Transverse colon (tissue), 3 donors: Measurements from ENCODE around the gene FAM83G.
"Not testable (repeated sequence)": the region's sequence is repeated elsewhere in the genome, so short reads cannot be mapped to it uniquely, and the experiment has no call there.

ENCODE experiments used
- CTCF ChIP-seq, 5 experiments: fragments of 200-600 bp in 3 of 5; fragments of 450-650 bp in 2 of 5; sonication (generic) in 3 of 5; IDR thresholded peaks; 1 replicate in 2 of 5; 2 replicates in 3 of 5; pipeline ENCODE4 v1.5.1; 2016 to 2017; ENCODE audit warnings: antibody characterized with exemption in 5 of 5, inconsistent platforms in 3 of 5, mild to moderate bottlenecking in 2 of 5, moderate library complexity in 1 of 5
- EP300 ChIP-seq: sonication (generic); formaldehyde crosslinking; IDR thresholded peaks from one replicate; pipeline ENCODE4 v1.6.1; 2017; ENCODE audit warnings: antibody characterized with exemption, low read depth

GRCh38 chr17:19037547-19037946, 33.0 kb upstream of the FAM83G start:
- not testable (repeated sequence) for TF ChIP-seq EP300; CTCF (IDR thresholded peaks at IDR 0.05)
